ENCODE measurements around the gene EPOP. TPM values are rescaled to one million over a fixed set of nuclear protein-coding genes. Genes with fewer than 3 reads are reported as not detected.

EPOP gene
- total and polyA plus RNA-seq, 2 of the 8 experiments (the other 6 are each of a cell fraction or from before 2014, with no cell fraction given): 1.5 to 3.3 TPM

DNA sequence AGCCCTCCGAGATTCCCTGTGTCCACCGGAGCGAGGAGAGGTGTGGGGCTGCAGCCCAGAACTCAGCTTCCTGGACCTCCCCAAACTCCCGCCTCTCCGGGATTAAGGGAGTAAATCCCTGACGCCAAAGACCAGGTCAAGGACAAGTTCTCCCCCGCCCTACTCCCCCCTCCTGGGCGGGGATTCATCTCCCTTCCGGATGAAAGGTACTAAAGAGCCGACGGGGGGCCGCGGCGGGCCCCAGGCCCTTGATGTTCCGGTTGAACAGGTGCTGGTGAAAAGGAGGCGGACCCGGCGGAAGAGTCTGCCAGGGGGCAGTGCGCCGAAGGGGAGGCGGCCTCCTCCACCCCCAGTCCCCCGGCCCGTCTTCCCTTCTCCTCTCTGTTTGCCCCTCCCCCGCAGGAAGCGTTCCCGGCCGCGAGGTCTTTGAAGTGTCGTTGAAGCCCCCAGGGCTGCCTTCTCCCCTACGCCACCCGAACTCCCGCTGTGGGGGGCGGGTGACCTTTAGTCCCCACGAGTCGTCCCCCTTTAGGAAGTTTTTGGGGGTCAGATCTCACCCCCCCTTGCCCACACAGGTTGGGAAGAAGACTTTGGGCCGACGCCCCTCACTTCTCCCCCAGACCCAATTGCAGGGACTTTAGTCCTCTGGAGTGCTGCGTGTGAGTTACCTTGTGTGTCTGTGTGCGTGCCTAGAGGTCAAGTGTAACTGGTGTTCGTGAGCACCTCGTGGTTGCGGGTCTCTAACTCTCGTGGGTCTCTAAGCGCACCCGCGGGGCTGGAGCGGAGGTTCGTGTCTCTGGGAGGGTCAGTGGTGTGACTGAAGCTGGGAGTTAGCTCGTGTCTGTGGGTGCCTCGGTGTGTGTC lies 29.2 kb upstream of the EPOP start (continued):
- TF ChIP-seq CHD2 (IDR thresholded peaks at IDR 0.05; ENCODE audit: low read length) (peak; percentile 52; the same call in 1 of the 2 replicates), SIN3A (conservative IDR thresholded peaks at IDR 0.05 in 1 of 2, IDR thresholded peaks at IDR 0.05 in 1 of 2; ENCODE audit: low read depth in 1 of 2, low read length in 2 of 2) (peak; percentile 25 to 81; a peak in 2 of 4 replicates), TAF7 (optimal IDR thresholded peaks at IDR 0.05; ENCODE audit: borderline replicate concordance, low read depth, low read length) (no peak), YY1 (IDR thresholded peaks at IDR 0.05; ENCODE audit: low read depth, low read length) (0 out of 2 replicates have a peak, but pooled peaks have one; percentile 20), HDAC2 (IDR thresholded peaks at IDR 0.05; ENCODE audit: borderline replicate concordance in 1 of 2, low read depth in 2 of 2, low read length in 2 of 2) (peak; percentile 61 to 76; a peak in 1 of 4 replicates), RFX5 (IDR thresholded peaks at IDR 0.05; ENCODE audit: borderline replicate concordance, low read depth, low read length) (no peak), SP1 (IDR thresholded peaks at IDR 0.05; ENCODE audit: low read depth, low read length) (peak; percentile 82), NANOG (IDR thresholded peaks at IDR 0.05; ENCODE audit: insufficient read depth, low read depth, low read length, poor library complexity, severe bottlenecking) (peak; percentile 72), BRCA1 (IDR thresholded peaks at IDR 0.05; ENCODE audit: low read depth, low read length) (no peak), SIX5 (IDR thresholded peaks at IDR 0.05; ENCODE audit: low read depth, low read length) (no peak), CEBPB (IDR thresholded peaks at IDR 0.05; ENCODE audit: low read depth, low read length) (no peak), EP300 (IDR thresholded peaks at IDR 0.05; ENCODE audit: borderline replicate concordance in 1 of 2, low read depth in 2 of 2, low read length in 2 of 2) (peak in 1 of 2 experiments; percentile 65; a peak in 1 of 3 replicates), TCF12 (IDR thresholded peaks at IDR 0.05; ENCODE audit: low read depth, low read length) (peak; percentile 96), POLR2AphosphoS5 (IDR thresholded peaks at IDR 0.05; ENCODE audit: low read depth, low read length) (peak; percentile 90), ASH2L (IDR thresholded peaks at IDR 0.05; ENCODE audit: low read length) (peak; percentile 5), SIRT6 (IDR thresholded peaks at IDR 0.05; ENCODE audit: low read length) (no peak), POLR2A (IDR thresholded peaks at IDR 0.05; ENCODE audit: control extremely low read depth in 1 of 2, low read depth in 2 of 2, low read length in 2 of 2) (no peak), EGR1 (IDR thresholded peaks at IDR 0.05; ENCODE audit: borderline replicate concordance, low read depth, low read length) (peak; percentile 67; the same call in 1 of the 2 replicates), TAF1 (IDR thresholded peaks at IDR 0.05; ENCODE audit: low read depth, low read length) (0 out of 2 replicates have a peak, but pooled peaks have one; percentile 24), RBBP5 (IDR thresholded peaks at IDR 0.05; ENCODE audit: borderline replicate concordance, low read depth, low read length) (no peak)
- TF ChIP-seq, protein P1, sequence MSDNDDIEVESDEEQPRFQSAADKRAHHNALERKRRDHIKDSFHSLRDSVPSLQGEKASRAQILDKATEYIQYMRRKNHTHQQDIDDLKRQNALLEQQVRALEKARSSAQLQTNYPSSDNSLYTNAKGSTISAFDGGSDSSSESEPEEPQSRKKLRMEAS (IDR thresholded peaks at IDR 0.05): peak; percentile 41; the same call in 1 of the 2 replicates
